GM20431 (cell line): ENCODE data around the gene BCL2L14.
"Not testable (repeated sequence)": the region's sequence is repeated elsewhere in the genome, so short reads cannot be mapped to it uniquely, and the experiment has no call there.

Experiments used
- in situ Hi-C: fragments of 300-500 bp; cut with MseI, MboI; formaldehyde crosslinking; loops from one replicate; pipeline ENCODE4 v1.15.0; 2020; ENCODE audit warnings: low sequenced_read_pairs; ENCODE audit not compliant: unreplicated experiment

BCL2L14 gene

DNA sequence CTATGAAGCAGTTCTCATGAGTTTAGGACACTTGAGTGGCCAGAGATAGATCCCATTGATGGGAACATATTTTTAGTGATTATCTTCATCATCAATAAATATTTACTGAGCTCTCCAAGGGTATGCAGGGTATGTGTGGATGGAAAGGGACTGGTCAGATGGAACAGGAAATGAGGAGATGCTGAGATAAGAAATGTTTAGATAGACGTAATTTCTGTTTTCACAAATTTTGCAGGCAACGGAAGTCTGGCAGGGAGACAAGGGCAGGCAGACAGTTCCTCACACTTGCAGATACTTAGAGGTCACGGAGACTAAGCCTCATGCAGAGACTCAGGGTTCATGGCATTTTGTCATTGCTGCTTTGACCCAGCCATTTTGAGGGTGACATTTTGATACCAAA, 24.3 kb downstream of the BCL2L14 start:
- in situ Hi-C loops: no loop called here

DNA sequence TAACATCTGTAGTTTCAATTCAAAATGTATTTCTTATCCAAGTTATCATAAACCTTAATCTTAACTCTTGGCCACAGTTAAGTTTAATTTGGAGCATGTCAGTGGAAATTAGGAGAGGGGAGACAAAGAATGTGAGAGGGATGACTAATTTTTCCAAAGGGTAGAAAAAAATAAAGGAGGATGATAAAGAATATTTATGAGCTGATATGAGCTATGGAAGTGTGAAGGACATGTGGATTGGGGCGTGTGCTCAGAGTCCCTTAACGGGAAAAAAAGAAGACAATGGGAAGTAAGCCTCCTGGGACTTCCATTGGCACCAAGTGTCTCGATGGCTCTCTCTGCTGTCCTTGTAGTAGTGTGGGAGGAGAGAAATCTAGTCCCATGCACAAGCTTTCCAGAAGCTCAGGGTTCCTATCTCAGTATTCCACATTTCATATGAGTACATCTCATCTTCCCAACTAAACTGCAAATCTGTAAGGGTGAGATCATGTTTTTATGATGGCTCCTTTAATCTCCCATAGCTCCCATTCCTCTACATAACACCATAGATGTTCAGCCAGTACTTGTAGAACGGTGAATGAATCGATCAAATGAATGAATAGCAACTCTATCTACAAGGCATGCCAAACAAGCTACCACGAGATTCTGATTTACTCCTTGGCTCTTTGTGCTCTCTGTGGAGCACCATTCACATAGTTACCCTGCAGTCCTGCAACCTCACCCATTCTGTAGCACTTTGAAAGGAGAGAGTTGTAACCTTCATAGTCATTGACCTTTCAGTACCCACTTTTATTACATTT, 27.4 kb downstream of the BCL2L14 start:
- in situ Hi-C loops: no loop called here

DNA sequence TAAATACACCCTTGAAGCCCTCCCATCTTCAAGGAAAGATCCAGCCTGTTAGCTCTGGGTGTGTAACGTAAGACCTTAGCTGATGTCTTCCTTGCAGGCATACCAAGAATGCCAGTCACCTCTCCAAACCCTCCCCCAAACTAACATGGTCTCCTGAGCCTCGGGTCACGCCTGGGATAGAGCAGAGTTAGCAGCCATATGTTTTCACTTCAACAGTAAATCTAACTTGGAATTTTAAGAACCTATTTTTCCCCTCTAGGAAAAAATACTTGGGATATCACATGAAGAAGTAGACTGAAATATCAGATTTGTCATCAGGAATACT, 27.9 kb downstream of the BCL2L14 start:
- in situ Hi-C loops: no loop called here

DNA sequence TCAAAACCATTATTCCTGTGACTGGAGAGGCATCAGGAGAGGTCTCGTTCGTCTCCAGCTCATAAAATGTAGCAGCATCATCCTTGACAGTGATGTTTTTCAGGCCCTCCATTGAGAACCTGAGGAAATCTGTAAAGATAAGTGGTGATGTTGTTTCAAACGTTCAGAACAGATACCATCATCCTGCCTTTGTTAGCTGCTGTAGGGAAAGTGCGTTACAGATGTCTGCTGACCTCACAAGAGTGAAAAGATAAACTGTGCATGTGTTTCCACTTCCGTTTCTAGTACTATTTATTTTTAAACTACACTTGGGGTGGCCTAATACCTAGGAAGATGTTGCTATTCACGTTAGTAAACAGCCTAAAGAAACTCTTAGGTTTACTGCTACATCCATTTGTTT, 28.4 kb downstream of the BCL2L14 start:
- in situ Hi-C loops: no loop called here

DNA sequence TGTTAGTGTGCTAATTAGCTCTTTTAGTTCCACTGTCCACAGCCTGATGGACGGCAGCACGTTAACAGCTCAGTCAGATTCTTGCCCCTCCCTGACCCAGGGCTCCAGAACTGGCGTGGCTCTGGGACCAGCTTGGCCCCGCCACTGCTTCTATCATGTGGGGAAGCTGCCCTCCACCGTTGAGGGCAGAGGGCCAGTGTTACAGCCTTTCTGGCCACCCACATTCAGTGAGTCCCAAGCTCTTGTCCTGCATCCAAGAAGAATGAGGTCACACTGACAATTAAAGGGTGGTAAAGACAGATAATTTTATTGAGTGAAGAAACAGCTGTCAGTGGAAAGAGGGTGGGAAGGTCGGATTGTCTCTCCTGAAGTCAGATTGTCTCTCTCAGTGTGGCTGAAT, 36.9 kb downstream of the BCL2L14 start:
- in situ Hi-C loops: no loop called here

DNA sequence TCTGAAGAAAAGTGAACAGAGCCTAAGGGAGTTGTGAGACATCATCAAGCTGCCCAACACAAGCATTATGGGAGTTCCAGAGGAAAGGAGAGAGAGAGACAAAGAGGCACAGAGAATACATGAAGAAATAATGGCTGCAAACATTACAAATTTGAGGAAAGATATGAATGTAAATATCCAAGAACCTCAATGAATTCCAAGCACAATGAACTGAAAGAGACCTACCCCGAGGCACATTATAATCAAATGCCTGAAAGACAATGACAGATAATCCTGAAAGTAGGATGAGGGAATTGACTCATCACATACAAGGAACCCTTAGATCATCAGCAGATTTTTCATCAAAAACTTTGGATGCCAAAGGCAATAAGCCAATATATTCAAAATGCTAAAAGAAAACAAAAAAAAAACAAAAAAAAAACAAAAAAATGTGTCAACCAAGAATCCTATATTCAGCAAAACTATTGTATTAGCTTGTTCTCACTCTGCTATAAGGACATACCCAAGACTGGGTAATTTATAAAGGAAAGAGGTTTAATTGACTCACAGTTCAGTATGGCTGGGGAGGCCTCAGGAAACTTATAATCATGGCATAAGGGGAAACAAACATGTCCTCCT, 37.8 kb downstream of the BCL2L14 start:
- in situ Hi-C loops: no loop called here

DNA sequence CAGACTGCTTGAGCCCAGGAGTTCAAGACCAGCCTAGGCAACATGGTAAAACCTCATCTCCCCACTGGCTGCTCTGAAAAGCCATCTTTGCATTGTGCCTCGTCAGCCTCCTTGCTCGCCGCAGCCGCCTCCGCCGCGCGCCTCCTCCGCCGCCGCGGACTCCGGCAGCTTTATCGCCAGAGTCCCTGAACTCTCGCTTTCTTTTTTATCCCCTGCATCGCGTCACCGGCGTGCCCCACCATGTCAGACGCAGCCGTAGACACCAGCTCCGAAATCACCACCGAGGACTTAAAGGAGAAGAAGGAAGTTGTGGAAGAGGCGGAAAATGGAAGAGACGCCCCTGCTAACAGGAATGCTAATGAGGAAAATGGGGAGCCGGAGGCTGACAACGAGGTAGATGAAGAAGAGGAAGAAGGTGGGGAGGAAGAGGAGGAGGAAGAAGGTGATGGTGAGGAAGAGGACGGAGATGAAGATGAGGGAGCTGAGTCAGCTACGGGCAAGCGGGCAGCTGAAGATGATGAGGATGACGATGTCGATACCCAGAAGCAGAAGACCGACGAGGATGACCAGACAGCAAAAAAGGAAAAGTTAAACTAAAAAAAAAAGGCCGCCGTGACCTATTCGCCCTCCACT, 40.3 kb downstream of the BCL2L14 start:
- in situ Hi-C loops: not testable (repeated sequence)

DNA sequence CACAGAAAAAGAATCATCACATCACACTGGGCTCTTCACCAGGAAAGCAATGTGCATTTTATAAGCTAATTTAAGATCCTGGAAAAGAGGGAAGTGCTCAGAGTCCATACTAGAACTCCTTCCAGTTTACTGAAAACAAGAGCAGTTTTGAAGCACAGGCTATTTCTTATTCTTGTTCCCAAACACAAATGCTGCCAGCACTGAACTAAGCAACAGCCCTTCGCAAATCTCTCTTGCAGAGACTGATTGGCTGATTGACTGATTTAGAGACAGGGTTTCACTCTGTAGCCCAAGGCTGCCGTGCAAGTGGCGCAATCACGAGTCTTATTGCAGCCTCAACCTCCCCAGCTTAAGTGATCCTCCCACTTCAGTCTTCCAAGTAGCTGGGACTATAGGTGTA, 44.8 kb downstream of the BCL2L14 start:
- in situ Hi-C loops: no loop called here

DNA sequence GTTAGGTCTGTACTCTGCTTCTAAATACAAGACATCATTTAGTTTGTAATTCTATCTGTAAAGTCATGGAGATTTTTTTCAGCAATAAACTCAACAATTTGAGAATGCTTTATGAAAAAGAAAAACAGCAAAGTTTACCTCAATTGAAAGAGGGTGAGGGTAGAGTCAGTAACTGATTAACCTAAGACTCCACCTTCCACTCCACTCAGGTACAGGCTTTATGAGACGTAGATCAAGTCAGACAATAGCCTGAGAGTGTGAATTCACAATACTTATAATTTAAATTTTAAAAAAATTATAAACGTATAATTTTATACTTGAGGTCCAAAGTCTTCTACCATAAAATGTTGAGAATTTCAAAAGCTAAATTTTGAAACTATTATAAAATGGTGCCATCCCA, 45.9 kb downstream of the BCL2L14 start:
- in situ Hi-C loops: no loop called here

DNA sequence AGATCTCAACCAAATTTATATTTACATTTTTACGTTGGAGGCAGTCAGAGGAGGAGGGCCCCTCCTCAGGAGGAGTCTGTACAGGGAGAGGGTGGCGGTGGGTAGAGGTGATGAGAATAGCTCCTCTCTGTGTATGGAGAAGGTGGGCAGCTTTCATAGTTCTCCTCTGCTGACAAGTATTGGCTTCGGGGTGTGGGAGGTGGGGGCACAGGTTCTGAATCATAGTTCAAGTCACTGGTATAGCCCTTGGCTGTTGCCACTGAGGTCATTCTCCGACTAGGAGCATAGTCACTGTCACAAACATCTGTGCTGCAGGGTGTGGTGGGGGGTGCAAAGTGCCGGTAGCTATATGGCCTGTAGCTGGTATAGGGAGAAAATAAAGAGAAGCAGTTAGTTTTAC, 50.3 kb downstream of the BCL2L14 start:
- in situ Hi-C loops: no loop called here

DNA sequence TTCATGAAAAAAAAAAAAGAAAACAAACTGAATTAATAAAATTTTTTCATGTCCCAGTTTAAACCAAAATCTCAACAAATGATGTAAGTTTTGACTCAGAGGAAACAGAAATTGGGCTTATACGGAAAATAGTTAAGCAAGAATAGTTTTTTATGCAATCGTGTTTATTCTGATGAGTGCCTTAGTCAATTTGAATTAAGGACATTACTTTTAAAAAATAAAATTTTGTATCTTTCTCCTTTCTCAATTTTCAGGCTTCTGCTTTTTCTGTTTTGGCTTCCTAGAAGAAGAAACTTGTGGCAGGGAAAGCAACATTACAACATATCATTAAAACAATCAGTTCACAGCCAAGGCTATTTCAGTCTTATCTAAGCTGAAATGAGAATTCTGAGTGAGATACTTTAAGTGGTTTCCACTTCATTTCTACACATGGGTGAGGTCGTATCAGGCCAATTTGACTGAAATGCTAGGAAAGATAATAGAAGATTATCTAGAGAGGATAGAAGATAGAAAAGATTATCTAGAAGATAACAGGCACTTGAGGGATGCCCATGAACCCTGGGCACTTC, 52.4 kb downstream of the BCL2L14 start:
- in situ Hi-C loops: no loop called here

DNA sequence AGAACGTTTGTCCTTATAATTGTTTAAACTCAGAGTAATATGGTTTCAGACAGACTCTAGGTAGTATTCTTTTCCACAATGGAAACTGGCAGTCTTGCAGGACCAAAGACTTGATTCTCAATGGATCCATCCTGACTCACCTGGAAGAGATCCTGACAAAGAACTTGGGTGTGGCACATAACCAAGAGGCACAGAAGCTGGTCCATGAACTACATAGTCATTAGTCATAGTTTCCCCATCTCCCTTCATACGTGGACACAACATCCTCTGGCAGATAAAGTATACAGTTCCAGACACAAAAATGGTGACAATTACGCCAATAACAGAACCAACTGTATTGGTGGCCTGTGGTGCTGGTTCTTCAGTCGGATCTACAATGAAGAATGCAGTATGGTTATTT, 55.8 kb downstream of the BCL2L14 start:
- in situ Hi-C loops: no loop called here

DNA sequence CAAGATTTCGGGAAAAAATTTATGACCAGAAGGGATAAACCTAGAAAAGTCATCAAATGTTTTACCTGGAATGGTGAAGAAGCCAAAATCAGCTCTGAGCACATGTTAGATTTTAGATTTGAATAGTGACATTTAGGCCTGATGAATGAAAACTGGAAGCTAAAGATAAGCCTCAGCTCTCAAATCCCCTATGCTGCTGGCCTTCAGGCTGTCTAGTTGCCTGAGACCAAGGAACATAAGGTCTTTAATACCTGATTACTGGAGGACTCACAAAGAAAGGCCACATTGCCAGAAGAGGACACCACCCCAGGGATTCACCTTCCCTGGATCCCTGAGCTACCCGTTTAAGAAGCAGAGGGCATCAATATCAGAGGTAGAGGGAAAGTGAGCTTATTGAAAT, 56.6 kb downstream of the BCL2L14 start:
- in situ Hi-C loops: no loop called here

DNA sequence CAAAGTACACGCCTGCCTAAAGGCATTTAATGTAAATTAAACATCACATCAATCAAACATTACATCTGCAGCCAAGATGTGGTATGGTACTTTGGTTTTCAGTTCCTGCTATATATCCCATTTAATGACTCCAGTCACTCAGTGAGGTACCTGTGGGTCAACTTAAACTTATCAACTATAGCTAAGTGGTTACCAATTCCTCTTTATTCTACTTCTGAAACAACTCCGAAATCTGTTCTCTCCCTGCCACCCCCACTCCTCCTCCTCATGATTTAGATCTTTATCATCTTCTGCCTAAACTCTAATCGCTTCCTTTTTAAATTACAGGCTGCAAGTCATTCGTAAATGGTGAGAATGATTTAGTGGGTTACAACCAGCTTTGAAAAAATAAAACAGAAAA, 57.9 kb downstream of the BCL2L14 start:
- in situ Hi-C loops: no loop called here

DNA sequence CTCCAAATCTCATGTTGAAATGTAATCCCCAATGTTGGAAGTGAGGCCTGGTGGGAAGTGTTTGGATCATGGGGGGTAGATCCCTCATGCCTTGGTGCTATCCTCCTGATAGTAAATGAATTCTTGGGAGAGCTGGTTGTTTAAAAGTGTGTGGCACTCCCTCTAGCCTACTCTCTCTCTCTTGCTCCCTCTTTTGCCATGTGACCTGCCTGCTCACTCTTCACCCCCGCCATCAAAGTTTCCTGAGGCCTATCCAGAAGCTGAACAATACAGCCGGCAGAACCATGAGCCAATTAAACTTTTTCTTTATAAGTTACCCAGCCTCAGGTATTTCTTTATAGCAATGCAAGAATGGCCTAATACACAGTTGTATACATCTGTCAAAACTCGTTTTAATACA, 62.5 kb downstream of the BCL2L14 start:
- in situ Hi-C loops: no loop called here

DNA sequence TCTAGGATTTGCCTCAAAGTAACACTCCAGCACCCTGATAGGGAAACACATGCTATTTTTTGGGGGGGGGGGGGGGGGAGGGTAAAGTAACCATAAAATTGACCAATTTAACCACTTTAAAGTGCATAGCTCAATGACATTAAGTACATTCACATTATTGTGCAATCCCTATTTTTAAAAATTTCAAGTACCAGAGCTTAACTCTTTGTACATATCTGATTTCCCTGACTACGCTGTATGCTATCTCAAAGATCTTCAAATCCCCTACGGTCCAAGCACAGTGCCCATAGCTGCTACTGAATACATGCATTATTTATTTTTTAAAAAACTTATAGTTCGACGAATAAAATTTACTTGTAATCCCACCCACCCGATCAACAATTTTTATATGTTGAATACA, 63.0 kb downstream of the BCL2L14 start:
- in situ Hi-C loops: no loop called here

DNA sequence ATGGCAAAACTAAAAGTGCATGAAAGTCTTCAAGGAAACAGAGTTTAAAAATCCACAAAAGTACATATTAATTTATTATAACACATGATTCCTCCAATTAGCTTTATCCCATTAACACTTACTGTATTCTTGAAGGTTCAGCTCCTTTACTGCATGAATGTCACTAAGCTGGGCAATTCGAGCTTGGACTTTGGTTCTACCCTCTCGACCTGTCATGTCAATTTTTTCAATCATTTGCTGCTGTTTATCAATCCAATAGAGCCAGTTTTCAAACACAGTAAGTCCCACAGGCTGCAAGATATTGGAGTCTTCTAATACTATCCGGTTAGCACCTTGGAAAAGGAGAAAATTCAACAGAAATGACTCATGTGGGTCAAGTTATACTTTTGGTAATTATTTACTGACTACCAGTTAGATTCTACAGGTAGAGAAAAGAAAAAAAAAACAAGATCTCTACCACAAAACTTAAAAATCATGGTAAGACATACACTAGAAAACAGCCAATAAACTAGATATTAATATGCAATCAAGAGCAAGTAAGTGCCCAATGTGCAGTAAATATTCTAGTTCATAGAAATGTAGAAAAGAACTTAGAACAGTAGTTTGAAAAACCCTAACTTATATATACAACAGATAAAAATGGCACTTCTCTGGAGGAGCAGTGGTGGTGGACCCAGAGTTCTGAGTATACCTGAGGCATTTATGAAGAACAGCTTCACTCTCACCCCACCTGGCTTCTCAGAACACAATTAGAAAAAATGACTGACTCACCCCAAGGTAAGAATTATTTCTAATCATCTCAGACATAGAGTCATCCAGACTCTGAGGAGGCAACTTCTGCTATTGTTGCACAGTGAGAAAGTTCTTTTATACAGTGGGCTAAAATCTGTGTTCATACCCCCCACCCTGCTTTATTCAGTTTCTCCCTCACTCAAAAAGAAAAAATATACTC, 67.7 kb downstream of the BCL2L14 start:
- in situ Hi-C loops: no loop called here

DNA sequence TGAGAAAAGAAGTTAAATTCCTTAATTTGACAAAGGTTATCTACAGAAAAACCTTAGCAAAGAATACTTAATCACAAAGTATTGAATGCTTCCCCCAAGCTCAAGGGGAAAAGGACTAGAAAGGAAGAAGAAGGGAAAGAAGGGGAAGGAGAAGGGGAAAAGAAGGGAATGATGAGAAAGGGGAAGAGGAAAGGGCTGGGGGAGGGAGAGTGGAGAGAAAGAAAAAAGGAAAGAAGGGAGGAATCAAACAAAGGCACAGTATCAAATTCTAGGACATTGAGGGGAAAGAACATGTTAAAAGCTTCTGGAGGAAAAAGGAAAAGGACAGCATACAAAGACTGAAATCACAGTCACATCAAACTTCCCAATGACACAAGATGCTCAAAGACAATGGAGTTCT, 70.3 kb downstream of the BCL2L14 start:
- in situ Hi-C loops: no loop called here

DNA sequence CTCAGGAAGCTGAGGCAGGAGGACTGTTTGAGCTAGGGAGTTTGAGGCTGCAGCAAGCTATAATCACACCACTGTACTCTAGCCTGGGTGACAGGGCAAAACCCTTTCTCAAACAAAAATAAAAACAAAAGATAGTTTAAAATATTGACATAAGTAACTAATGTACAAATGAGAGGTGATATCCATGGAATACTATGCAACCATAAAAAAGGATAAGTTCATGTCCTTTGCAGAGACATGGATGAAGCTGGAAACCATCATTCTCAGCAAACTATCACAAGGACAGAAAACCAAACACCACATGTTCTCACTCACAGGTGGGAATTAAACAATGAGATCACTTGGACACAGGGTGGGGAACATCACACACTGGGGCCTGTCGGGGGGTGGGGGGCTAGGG, 73.8 kb downstream of the BCL2L14 start:
- in situ Hi-C loops: not testable (repeated sequence)

DNA sequence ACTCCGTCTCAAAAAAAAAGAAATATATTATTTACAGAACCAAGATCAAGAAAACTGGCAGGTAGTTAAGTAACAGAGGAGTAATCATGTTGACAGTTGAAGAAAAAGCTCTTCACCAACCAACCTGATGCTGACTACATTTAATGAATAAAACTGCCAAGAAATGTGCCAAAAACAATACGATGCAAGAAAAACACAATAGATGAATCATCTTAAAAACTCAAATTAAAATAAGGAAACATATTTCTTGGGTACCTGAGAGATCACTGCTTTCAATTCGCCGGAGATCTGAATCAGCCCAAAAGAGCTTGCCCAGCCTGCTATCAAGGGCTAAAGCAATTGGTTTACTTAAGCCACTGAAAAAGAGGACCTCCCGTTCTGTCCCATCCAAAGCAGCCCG, 76.4 kb downstream of the BCL2L14 start:
- in situ Hi-C loops: no loop called here
